Measurements from ENCODE around the gene PLEKHM2.

Gene PLEKHM2

GRCh38 chr1:15704526-15705183, 20.5 kb downstream of the PLEKHM2 start:
- DNase-seq: no peak

GRCh38 chr1:15705184-15705566, 21.1 kb downstream of the PLEKHM2 start:
- DNase-seq: no peak

GRCh38 chr1:15706751-15707150, 22.6 kb downstream of the PLEKHM2 start:
- no peak for DNase-seq

- no peak for DNase-seq
Observed at GRCh38 chr1:15707239-15707925, 23.3 kb downstream of the PLEKHM2 start.

GRCh38 chr1:15708486-15709137, 24.5 kb downstream of the PLEKHM2 start:
- peak; percentile 61 for DNase-seq

GRCh38 chr1:15709226-15709625, 25.1 kb downstream of the PLEKHM2 start:
- no peak for DNase-seq

GRCh38 chr1:15712168-15712567, 28.0 kb downstream of the PLEKHM2 start:
- no peak for DNase-seq

- no peak for DNase-seq
Observed at GRCh38 chr1:15714406-15715136, 30.5 kb downstream of the PLEKHM2 start.

- DNase-seq: no peak
Observed at GRCh38 chr1:15717418-15718125, 33.5 kb downstream of the PLEKHM2 start.

GRCh38 chr1:15718199-15718601, 34.1 kb downstream of the PLEKHM2 start:
- DNase-seq: no peak

GRCh38 chr1:15719381-15720120, 35.4 kb downstream of the PLEKHM2 start:
- no peak for DNase-seq

GRCh38 chr1:15720861-15721260, 36.7 kb downstream of the PLEKHM2 start:
- no peak for DNase-seq

GRCh38 chr1:15722411-15722810, 38.3 kb downstream of the PLEKHM2 start:
- DNase-seq: no peak

GRCh38 chr1:15722836-15723532, 38.9 kb downstream of the PLEKHM2 start:
- DNase-seq: no peak

- DNase-seq: peak; percentile 14
Observed at GRCh38 chr1:15723631-15724246, 39.6 kb downstream of the PLEKHM2 start.

- no peak for DNase-seq
Observed at GRCh38 chr1:15724949-15725880, 41.1 kb downstream of the PLEKHM2 start.

- DNase-seq: no peak
Observed at GRCh38 chr1:15726508-15726907, 42.4 kb downstream of the PLEKHM2 start.

GRCh38 chr1:15727021-15727420, 42.9 kb downstream of the PLEKHM2 start:
- DNase-seq: no peak

GRCh38 chr1:15727424-15727823, 43.3 kb downstream of the PLEKHM2 start:
- DNase-seq: no peak
